Endothelial cell of umbilical vein (primary cell): ENCODE results near the gene NGEF. TPM values are rescaled to one million over a fixed set of nuclear protein-coding genes. Genes with fewer than 3 reads are reported as not detected.

Experiments
- BruUV-seq: library from RNA; stranded (reverse); fragments of 400-500 nt; replicated peaks from 2 replicates; lab custom pipeline; 2021; lab: Mats Ljungman, UMichigan
- CTCF ChIA-PET: fragments of 300-600, 350-600 bp; sonication (Branson Sonifier 250); formaldehyde crosslinking; loops from one replicate; lab custom pipeline; 2021; ENCODE audit warnings: antibody characterized with exemption, inconsistent platforms; lab: Charles Lee
- POLR2A ChIA-PET: fragments of 300-600, 350-600 bp; sonication (Branson Sonifier 250); formaldehyde crosslinking; loops from one replicate; lab custom pipeline; 2021; ENCODE audit warnings: antibody characterized with exemption, inconsistent platforms; lab: Charles Lee
- DNase-seq: peaks from one replicate; pipeline ENCODE4 v3.0.0-alpha.2; 2011; ENCODE audit warnings: low read depth, low spot score
- FAIRE-seq: peaks from 2 replicates; lab custom pipeline; 2011; peaks lifted over from hg19 to GRCh38; lab: Jason Lieb, UNC
- H2AFZ ChIP-seq: 2 replicates; pipeline ENCODE4 v1.6.0; 2012; ENCODE audit warnings: low read depth, low read length, control low read depth, inconsistent platforms
- H3K27ac ChIP-seq: 2 replicates; pipeline ENCODE4 v1.5.1; 2011; ENCODE audit warnings: low read depth, mild to moderate bottlenecking, control low read depth, low read length, moderate library complexity; ENCODE audit not compliant: insufficient read depth
- H3K27me3 ChIP-seq, 2 experiments: 2 replicates each; pipeline versions ENCODE4 v1.6.0 to v1.6.1; 2011; ENCODE audit warnings: low read length in 2 of 2, mixed read lengths in 1 of 2; ENCODE audit not compliant: control insufficient read depth in 2 of 2, insufficient read depth in 2 of 2
- H3K36me3 ChIP-seq, 2 experiments: 2 replicates in 1 of 2; 3 replicates in 1 of 2; pipeline ENCODE4 v1.5.1; 2011; ENCODE audit warnings: low read length in 2 of 2, mild to moderate bottlenecking in 1 of 2, moderate library complexity in 1 of 2; ENCODE audit not compliant: control insufficient read depth in 2 of 2, insufficient read depth in 2 of 2; ENCODE audit errors: extremely low read depth in 1 of 2
- H3K4me1 ChIP-seq: 3 replicates; pipeline ENCODE4 v1.5.1; 2011; ENCODE audit warnings: mild to moderate bottlenecking, low read length; ENCODE audit not compliant: control insufficient read depth, insufficient read depth; ENCODE audit errors: extremely low read depth
- H3K4me2 ChIP-seq: 2 replicates; pipeline ENCODE4 v1.6.1; 2011; ENCODE audit warnings: low read length, control low read depth, mixed read lengths; ENCODE audit not compliant: insufficient read depth
- H3K4me3 ChIP-seq, 3 experiments: fragments of 200-600 bp in 1 of 3; sonication (generic), shearing (Covaris generic) in 1 of 3; replicated peaks in 1 of 3; 2 replicates each; pipeline ENCODE4 v1.5.1; 2011 to 2016; ENCODE audit warnings: control low read depth in 3 of 3, low read length in 3 of 3, mild to moderate bottlenecking in 2 of 3, inconsistent platforms in 1 of 3, low read depth in 1 of 3, moderate library complexity in 1 of 3; ENCODE audit not compliant: insufficient read depth in 1 of 3
- H3K79me2 ChIP-seq: 2 replicates; pipeline ENCODE4 v1.6.0; 2012; ENCODE audit warnings: low read length, inconsistent platforms; ENCODE audit not compliant: control insufficient read depth, insufficient read depth
- H3K9ac ChIP-seq: replicated peaks from 2 replicates; pipeline ENCODE3; 2011; ENCODE audit warnings: low read length, control low read depth; ENCODE audit not compliant: insufficient read depth; ENCODE audit errors: extremely low read depth
- H3K9me1 ChIP-seq: replicated peaks from 3 replicates; pipeline ENCODE4 v1.6.0; 2011; ENCODE audit warnings: mild to moderate bottlenecking, low read length; ENCODE audit not compliant: control insufficient read depth, insufficient read depth; ENCODE audit errors: extremely low read depth
- H3K9me3 ChIP-seq: replicated peaks from 2 replicates; pipeline ENCODE4 v1.5.1; 2012; ENCODE audit warnings: low read length, inconsistent platforms; ENCODE audit not compliant: control insufficient read depth, insufficient read depth
- H4K20me1 ChIP-seq: replicated peaks from 2 replicates; pipeline ENCODE3; 2011; ENCODE audit warnings: mild to moderate bottlenecking, low read length; ENCODE audit not compliant: control insufficient read depth, insufficient read depth; ENCODE audit errors: extremely low read depth
- CTCF ChIP-seq, 2 donors: IDR thresholded peaks; 1 replicate in 1 of 2; 2 replicates in 1 of 2; pipeline ENCODE4 v1.5.1; 2011; ENCODE audit warnings: low read length in 2 of 2, mild to moderate bottlenecking in 2 of 2, moderate library complexity in 2 of 2, control low read depth in 1 of 2, inconsistent platforms in 1 of 2, low read depth in 1 of 2; ENCODE audit not compliant: insufficient read depth in 1 of 2; ENCODE audit errors: extremely low read depth in 1 of 2
- EZH2 ChIP-seq: IDR thresholded peaks from 2 replicates; pipeline ENCODE4 v1.6.1; 2012; ENCODE audit warnings: borderline replicate concordance, low read depth, mild to moderate bottlenecking, moderate library complexity, low read length, inconsistent platforms; ENCODE audit not compliant: severe bottlenecking
- FOS ChIP-seq: IDR thresholded peaks from 2 replicates; pipeline ENCODE4 v1.6.1; 2011; ENCODE audit warnings: mild to moderate bottlenecking, low read length, moderate library complexity, borderline replicate concordance; ENCODE audit not compliant: insufficient read depth
- GATA2 ChIP-seq: IDR thresholded peaks from 2 replicates; pipeline ENCODE4 v1.7.0; 2011; ENCODE audit warnings: low read depth, mild to moderate bottlenecking, moderate library complexity, mixed read lengths, low read length; ENCODE audit not compliant: insufficient read length, insufficient read depth
- JUN ChIP-seq: IDR thresholded peaks from 2 replicates; pipeline ENCODE4 v1.6.1; 2011; ENCODE audit warnings: borderline replicate concordance, low read depth; ENCODE audit not compliant: insufficient read length, insufficient read depth
- MAX ChIP-seq: IDR thresholded peaks from 2 replicates; pipeline ENCODE4 v1.6.1; 2011; ENCODE audit not compliant: insufficient read depth, insufficient read length
- MYC ChIP-seq: IDR thresholded peaks from one replicate; pipeline ENCODE4 v1.6.1; 2011; ENCODE audit warnings: mild to moderate bottlenecking, low read depth, low read length
- POLR2A ChIP-seq: IDR thresholded peaks from 2 replicates; pipeline ENCODE4 v1.6.1; 2012; ENCODE audit warnings: low read depth, mild to moderate bottlenecking, control low read depth, low read length
- POLR2AphosphoS5 ChIP-seq: IDR thresholded peaks from 2 replicates; pipeline ENCODE4 v1.6.1; 2012; ENCODE audit warnings: low read depth, mild to moderate bottlenecking, control low read depth, low read length, moderate library complexity; ENCODE audit not compliant: insufficient read depth
- dilution Hi-C: fragments of 300-500 bp; cut with MboI; formaldehyde crosslinking; loops from one replicate; pipeline ENCODE4 v1.15.0; 2019; ENCODE audit warnings: low sequenced_read_pairs; ENCODE audit not compliant: extremely low pct_ligation_motif_present
- intact Hi-C: fragments of 100-400 bp; cut with micrococcal nuclease; formaldehyde crosslinking; loops from one replicate; pipeline ENCODE4 v1.10.0; 2022
- polyA plus RNA-seq, 4 experiments: library from polyadenylated mRNA; depleted of rRNA in 3 of 4; stranded (reverse) in 3 of 4; unstranded in 1 of 4; fragments of >200 nt; gene quantifications; 2 replicates each; pipeline versions ENCODE4 v1.2.1 to v1.2.3, GENCODE V29; 2011 to 2012; ENCODE audit warnings: missing spikeins in 1 of 4
- total RNA-seq: library from RNA; stranded (reverse); gene quantifications from 2 replicates; pipeline ENCODE4 v1.2.3, GENCODE V29; 2021

Gene NGEF
- total and polyA plus RNA-seq, 2 donors (not counting 3 experiments of a cell fraction or from before 2014, with no cell fraction given): 0.22 to 0.41 TPM

GRCh38 chr2:232896111-232896510 lies 116.9 kb downstream of the NGEF start:
- TF ChIP-seq FOS: no peak
- no peak for TF ChIP-seq MYC
- TF ChIP-seq MAX: no peak
- no peak for TF ChIP-seq GATA2
- no peak for TF ChIP-seq EZH2
- no peak for TF ChIP-seq POLR2AphosphoS5
- no peak for TF ChIP-seq JUN
- TF ChIP-seq POLR2A: no peak
- no peak for TF ChIP-seq CTCF (IDR thresholded peaks at IDR 0.05; ENCODE audit: extremely low read depth in 1 of 2, insufficient read depth in 1 of 2, low read depth in 1 of 2, low read length in 2 of 2)
- FAIRE-seq (no peak), DNase-seq (no peak)
- Histone ChIP-seq H3K9me3 (no peaks in the 10 kb centered on the region), H4K20me1 (no peaks in the 10 kb centered on the region), H3K9me1 (no peaks in the 10 kb centered on the region), H3K4me3 (no peak overlapping the region), H2AFZ (no peak overlapping the region), H3K27ac (no peak overlapping the region), H3K4me1 (peaks cover 2% of the 10 kb centered on the region), H3K36me3 (no peaks in the 10 kb centered on the region), H3K9ac (no peak overlapping the region), H3K27me3 (no peaks in the 10 kb centered on the region), H3K4me2 (no peak overlapping the region), H3K79me2 (no peaks in the 10 kb centered on the region)
- dilution Hi-C loops (no loop called here), intact Hi-C loops (no loop called here)
- ChIA-PET CTCF (interaction anchor here (0.6 kb wide), 1 partner anchor 43 kb away, joined by 3 read pairs; no protein-coding TSS in a partner anchor), POLR2A (no interaction called here)
- BruUV-seq: no TSS peak
